ENCODE data around the gene MED9.

The MED9 gene

DNA sequence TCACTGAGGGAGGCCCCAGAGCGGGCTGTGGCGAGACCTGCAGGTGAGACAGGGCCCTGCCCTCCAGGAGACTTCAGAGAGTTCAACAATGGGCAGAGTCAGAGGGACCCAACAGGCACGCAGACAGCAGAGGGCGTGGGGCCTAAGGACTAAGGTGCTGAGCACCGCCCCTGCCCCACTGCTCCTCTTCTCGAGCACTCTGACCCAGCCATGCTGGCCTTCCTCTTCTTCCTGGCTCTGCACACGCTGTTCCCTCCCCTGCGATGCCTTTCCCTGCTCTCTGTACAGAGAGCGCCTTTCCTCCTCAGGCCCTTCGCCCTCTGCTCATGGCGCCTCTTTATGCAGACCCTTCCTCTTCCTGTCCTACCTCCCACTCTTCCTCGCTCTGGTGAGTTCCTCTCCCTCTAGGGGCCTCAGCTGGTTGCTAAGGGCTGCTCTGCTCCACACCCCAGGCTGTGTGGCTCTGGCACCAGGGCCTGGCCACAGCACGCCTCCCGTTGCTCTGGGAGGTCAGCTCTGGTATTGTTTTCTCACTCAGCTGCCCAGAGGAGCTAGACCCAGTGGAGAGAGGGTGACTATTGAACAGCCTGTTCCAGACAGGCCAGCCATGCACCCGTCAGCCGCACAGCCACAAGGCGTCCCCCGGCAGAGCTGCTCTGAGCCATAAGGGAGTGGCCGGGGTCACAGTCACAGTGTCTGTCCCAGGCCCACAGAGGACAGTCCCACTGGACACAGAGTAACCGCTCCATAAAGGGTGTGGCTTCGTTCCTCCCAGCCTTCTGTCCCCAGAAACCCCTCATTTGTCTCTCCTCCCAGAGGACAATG is 33.0 kb downstream of the MED9 start:
- DNase-seq (ENCODE audit: insufficient read length, low spot score) (no peak), FAIRE-seq (no peak)
- TF ChIP-seq, protein P1, sequence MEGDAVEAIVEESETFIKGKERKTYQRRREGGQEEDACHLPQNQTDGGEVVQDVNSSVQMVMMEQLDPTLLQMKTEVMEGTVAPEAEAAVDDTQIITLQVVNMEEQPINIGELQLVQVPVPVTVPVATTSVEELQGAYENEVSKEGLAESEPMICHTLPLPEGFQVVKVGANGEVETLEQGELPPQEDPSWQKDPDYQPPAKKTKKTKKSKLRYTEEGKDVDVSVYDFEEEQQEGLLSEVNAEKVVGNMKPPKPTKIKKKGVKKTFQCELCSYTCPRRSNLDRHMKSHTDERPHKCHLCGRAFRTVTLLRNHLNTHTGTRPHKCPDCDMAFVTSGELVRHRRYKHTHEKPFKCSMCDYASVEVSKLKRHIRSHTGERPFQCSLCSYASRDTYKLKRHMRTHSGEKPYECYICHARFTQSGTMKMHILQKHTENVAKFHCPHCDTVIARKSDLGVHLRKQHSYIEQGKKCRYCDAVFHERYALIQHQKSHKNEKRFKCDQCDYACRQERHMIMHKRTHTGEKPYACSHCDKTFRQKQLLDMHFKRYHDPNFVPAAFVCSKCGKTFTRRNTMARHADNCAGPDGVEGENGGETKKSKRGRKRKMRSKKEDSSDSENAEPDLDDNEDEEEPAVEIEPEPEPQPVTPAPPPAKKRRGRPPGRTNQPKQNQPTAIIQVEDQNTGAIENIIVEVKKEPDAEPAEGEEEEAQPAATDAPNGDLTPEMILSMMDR (IDR thresholded peaks at IDR 0.05; ENCODE audit: insufficient read depth, missing control alignments): no peak

DNA sequence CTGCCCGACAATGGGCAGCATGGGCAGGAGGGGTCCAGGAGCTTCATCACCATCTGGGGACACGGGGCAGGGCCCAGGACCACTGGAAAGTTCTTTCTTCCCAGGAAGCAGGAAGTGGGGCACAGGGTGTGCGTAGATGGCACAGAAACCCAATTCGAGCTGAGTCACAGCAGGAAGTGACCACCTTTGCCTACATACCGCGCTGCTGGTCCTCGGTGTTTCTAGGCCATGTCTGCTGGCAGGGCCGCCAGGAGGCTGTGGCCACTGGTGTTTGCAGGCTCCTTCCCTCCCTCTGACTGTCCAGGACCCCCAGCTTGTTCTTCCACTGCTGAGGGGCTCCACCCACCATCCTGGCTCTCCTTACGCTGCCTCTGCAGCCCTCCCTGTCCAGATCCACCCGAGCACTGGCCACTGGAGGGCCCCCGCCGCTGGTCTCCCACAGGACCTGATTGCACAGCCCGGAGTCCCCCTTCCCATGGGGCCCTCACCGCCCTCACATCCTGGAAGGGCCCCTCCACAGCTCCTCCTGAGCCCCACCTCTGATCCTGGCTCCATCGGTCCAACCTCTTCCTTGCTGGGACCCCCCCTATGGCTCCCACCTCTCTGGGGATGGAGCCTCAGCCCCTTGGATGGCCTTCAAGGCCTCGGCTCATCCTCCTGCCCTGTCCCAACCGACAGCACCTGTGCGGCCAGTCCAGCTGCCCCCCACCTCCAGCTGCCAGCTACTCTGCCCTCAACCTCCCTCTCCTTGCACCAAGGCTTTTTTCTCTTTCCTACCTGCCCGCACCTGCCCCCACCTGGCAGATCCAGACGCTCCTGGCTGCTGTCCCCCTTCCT is 33.9 kb downstream of the MED9 start:
- DNase-seq (ENCODE audit: insufficient read length, low spot score) (no peak), FAIRE-seq (no peak)
- TF ChIP-seq, protein P1 (IDR thresholded peaks at IDR 0.05; ENCODE audit: insufficient read depth, missing control alignments): no peak

DNA sequence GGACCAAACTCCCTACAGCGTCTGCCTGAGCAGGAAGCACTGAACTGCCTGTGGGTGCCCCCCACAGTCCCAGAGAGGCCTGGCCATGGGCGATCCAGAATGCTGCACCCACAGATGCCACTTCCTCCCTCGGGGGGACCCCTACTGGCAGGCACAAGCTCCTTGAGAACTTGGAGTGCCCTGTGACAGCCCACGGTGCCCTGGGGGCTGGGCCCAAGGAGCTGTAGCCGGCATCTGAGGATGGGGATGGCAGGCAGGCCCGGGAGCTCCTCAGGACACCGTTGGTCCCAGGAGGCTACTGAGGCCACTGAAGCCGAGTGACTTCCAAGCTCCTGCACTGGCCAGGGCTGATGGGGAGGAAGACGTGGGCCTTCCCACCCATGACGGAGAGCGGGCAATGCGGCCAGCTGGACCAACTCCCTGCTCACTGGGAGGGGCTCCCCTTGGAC is 34.5 kb downstream of the MED9 start:
- no peak for DNase-seq (ENCODE audit: insufficient read length, low spot score)
- TF ChIP-seq, protein P1 (IDR thresholded peaks at IDR 0.05; ENCODE audit: insufficient read depth, missing control alignments): no peak
- FAIRE-seq: no peak

- DNase-seq (ENCODE audit: insufficient read length, low spot score) (no peak), FAIRE-seq (no peak)
- TF ChIP-seq, protein P1 (IDR thresholded peaks at IDR 0.05; ENCODE audit: insufficient read depth, missing control alignments): no peak
These were observed 35.4 kb downstream of the MED9 start for GRCh38 chr17:17511881-17512858.

DNA sequence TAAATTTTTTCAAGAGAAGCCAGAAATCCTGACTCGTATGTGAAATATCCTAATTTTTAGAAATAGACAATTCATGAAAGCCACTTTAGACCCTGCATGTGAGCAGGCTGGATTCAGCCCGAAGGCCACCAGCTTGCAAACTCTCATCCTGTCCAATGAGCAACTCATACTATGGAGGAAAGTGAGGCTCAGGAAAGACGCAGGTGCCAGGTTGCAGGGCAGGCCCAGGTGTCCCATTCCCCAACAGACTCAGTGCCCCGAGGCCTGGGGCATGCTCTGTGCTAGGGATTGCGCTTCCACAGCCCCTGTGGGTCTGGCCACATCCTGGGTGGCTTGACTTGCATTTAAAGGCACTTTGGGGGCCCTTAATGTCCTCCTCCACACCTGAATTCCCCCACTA is 36.1 kb downstream of the MED9 start:
- TF ChIP-seq, protein P1 (IDR thresholded peaks at IDR 0.05; ENCODE audit: insufficient read depth, missing control alignments): no peak

GRCh38 chr17:17513626-17514025 is 36.8 kb downstream of the MED9 start:
- FAIRE-seq: no peak
- TF ChIP-seq, protein P1 (IDR thresholded peaks at IDR 0.05; ENCODE audit: insufficient read depth, missing control alignments): no peak
- DNase-seq (ENCODE audit: insufficient read length, low spot score): no peak

More for the DNA sequence above, 36.1 kb downstream of the MED9 start:
- FAIRE-seq (no peak), DNase-seq (ENCODE audit: insufficient read length, low spot score) (no peak)

Data from D721Med (cell line).